Urinary bladder (tissue), 4 donors: ENCODE measurements around the gene C1orf21. TPM values are rescaled to one million over a fixed set of nuclear protein-coding genes. Genes with fewer than 3 reads are reported as not detected.

ENCODE experiments used
- DNase-seq: peaks from one replicate; pipeline ENCODE4 v3.0.0-alpha.2; 2015; ENCODE audit errors: extremely low spot score
- H3K27ac ChIP-seq: one replicate; pipeline ENCODE4 v1.5.1; 2013; ENCODE audit warnings: low read depth, mild to moderate bottlenecking, moderate library complexity
- H3K36me3 ChIP-seq: one replicate; pipeline ENCODE4 v1.6.1; 2013; ENCODE audit warnings: mild to moderate bottlenecking, moderate library complexity; ENCODE audit not compliant: insufficient read depth
- H3K4me1 ChIP-seq: one replicate; pipeline ENCODE4 v1.6.1; 2013; ENCODE audit warnings: mild to moderate bottlenecking, moderate library complexity; ENCODE audit not compliant: insufficient read depth
- H3K4me3 ChIP-seq: one replicate; pipeline ENCODE4 v1.5.1; 2013; ENCODE audit warnings: low read depth, low read length
- WGBS: extraction: QIAGEN DNeasy Blood & Tissue Kit; methylation state at CpG from one replicate; pipeline ENCODE4 v1.1.7; 2013; 5-methylcytosine and 5-hydroxymethylcytosine counted together
- polyA plus RNA-seq: library from polyadenylated mRNA; stranded (reverse); fragments of 200-250 nt; gene quantifications from one replicate; pipeline ENCODE4 v1.2.3, GENCODE V29; 2013
- total RNA-seq: library from RNA; depleted of rRNA; stranded (reverse); fragments of >200 nt; gene quantifications from one replicate; pipeline ENCODE4 v1.2.3, GENCODE V29; 2014
- donor health status: healthy with polysubstance abuse.
- donor health status: healthy.

Gene C1orf21
- total and polyA plus RNA-seq, 2 donors = 67.3 to 100 TPM

DNA sequence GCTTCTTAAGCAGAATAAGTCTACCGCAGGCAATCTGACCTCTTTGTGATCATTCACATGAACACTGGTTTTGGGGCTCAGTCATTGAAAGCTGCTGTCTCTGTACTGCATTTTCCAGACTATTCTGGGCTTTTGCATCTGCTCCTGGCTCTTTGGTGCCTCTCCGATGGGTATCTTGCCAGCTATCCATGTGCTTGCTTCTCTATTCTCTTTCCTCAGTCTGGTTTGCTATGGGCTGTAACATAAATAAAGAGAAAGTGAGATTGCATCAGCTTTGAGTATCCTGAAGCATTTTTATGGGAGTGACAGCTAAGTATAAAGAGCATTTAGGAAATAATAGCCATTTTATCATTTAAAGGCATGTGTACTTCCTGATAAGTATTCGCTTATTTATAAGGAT, 70.7 kb downstream of the C1orf21 start:
- Histone ChIP-seq H3K4me1 (no peaks in the 10 kb centered on the region), H3K27ac (no peak overlapping the region), H3K36me3 (no peaks in the 10 kb centered on the region), H3K4me3 (no peak overlapping the region)
- no peak for DNase-seq
- 68% methylated on average over 3 of the region's 3 CpGs for WGBS

DNA sequence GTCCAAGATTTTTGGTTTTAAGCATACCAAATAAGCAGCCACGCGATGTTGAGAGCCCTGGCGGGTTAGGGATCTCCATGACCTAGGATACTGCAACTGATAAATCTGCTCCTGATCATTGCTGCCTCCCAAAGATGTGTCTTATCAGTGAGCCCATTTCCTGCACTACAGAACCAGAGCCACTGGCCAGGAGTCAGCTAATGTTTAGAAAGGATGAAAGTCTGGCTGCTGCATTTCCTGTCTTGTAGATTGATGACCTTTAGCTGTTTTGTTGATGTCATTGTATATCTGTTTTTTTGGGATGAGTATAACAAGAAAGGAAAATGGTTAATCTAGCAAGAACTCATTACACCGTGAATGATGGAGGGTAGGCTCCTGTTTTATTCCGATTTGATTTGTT, 74.5 kb downstream of the C1orf21 start:
- H3K4me3 ChIP-seq = no peak overlapping the region
- no peaks in the 10 kb centered on the region for H3K36me3 ChIP-seq
- no peak overlapping the region for H3K27ac ChIP-seq
- H3K4me1 ChIP-seq = no peaks in the 10 kb centered on the region
- 80% methylated on average over 5 of the region's 5 CpGs for whole genome bisulfite sequencing
- no peak for DNase-seq

DNA sequence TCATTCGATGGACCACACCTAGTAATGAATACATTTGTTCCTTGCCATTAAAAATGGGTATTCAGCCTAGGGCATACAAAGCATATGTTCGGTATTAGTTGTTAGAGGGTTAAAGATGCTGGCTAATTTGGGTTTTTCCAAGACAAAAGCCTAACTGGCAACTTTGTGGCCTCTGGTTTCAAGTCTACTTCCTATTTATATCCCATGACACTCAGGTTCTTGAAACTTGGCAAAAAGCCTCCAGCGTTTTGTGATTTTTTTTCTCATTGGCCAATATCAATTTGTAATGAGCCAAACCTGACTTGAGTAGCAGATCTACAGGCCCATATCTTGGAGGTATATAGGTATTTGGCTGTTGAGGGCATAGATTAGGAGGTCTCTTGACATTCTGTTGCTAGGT, 75.3 kb downstream of the C1orf21 start:
- Histone ChIP-seq H3K36me3 (no peaks in the 10 kb centered on the region), H3K27ac (no peak overlapping the region), H3K4me1 (no peaks in the 10 kb centered on the region), H3K4me3 (no peak overlapping the region)
- WGBS = 81% methylated on average over 3 of the region's 3 CpGs
- DNase-seq = no peak

DNA sequence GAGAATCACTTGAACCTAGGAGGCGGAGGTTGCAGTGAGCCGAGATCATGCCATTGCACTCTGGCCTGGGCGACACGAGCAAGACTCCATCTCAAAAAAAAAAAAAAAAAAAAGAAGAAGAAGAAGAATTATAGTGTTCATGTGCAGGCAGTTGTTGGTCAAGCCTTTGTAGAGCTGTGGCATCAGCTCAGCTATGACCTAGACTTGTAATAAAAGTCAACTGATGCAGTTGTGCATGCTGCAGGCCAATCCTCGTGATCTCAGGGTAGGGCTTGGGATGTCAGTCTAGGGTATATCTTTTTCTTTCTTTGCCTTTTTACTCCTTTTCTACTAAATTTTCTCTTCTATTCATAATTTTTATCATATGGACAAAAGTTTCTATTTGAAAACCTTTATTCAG, 76.2 kb downstream of the C1orf21 start:
- 95% methylated on average over 5 of the region's 5 CpGs for WGBS
- DNase-seq = no peak
- no peak overlapping the region for H3K4me3 ChIP-seq
- H3K27ac ChIP-seq = no peak overlapping the region
- H3K36me3 ChIP-seq = no peaks in the 10 kb centered on the region
- no peaks in the 10 kb centered on the region for H3K4me1 ChIP-seq

DNA sequence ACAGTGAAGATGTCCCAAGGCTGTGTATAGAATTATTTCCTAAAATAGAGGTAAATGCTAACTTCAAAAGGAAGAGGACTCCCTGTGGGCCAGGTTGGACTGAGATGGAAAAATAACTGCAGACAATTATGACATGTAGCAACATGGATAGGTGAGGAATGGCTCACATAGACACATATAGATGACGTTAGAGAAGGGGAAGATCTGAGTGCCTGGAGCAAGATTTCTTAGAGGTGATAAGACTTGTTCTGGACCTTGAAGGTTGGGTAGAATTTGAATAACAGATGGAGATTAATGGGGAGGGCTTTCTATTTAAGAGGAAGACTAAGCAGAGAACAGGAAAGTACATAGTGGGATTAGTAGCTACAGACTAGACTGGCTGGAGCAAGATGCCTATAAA, 76.9 kb downstream of the C1orf21 start:
- H3K4me3 ChIP-seq = no peak overlapping the region
- 80% methylated on average over 1 of the region's 1 CpG for WGBS
- no peaks in the 10 kb centered on the region for H3K36me3 ChIP-seq
- H3K4me1 ChIP-seq = no peaks in the 10 kb centered on the region
- no peak for DNase-seq
- no peak overlapping the region for H3K27ac ChIP-seq

DNA sequence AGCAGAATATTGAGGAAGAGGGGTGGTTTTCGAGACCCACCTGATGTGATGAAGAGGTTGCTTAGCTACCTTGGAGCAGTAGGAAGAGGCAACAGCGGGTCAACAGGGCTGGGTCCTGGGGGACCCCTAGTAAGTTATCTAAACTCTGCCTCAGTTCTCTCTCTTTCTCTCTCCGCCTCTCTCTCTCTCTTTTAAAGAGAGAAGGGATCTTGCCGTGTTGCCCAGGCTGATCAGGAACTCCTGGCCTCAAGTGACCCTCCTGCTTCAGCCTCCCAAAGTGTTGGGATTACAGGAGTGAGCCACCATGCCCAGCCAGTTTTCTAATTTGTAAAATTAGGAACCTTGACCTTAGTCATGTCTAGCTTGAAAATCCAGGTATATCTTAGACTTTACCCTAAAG, 77.9 kb downstream of the C1orf21 start:
- DNase-seq = no peak
- no peak overlapping the region for H3K27ac ChIP-seq
- no peaks in the 10 kb centered on the region for H3K4me1 ChIP-seq
- no peak overlapping the region for H3K4me3 ChIP-seq
- no peaks in the 10 kb centered on the region for H3K36me3 ChIP-seq
- 86% methylated on average over 4 of the region's 4 CpGs for WGBS

DNA sequence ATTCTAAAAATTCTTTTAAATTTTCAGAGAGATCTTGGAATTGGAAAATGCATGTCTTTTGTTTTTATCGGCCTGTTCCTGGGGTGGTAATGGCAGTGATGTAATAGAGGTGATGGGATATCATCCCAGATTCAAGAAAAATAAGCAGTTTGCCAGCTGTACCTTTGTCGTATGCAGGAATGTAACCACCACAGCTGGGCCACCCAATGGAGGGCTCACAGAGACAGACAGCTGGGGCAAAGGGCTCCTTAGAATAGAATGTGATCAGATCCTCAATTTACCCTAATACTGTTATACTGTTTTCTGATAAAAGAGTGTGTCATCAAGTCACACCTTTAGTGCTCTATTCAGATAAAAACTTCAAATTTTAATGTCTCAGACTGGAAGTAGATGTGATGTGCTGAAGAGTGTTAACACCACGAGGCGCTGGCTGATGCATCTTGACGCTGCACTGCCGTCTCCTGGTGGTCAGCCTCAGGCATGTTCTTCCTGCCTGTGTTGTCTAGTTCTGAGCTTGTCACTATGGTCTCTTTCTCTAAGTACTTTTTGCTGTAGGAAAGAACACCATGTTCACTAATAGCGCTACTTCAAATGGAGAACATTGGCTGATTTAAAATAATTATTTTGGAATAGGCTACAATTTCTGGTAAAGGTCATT, 78.8 kb downstream of the C1orf21 start:
- Histone ChIP-seq H3K36me3 (no peaks in the 10 kb centered on the region), H3K27ac (no peak overlapping the region), H3K4me3 (no peak overlapping the region), H3K4me1 (no peaks in the 10 kb centered on the region)
- no peak for DNase-seq
- WGBS = 92% methylated on average over 7 of the region's 7 CpGs

DNA sequence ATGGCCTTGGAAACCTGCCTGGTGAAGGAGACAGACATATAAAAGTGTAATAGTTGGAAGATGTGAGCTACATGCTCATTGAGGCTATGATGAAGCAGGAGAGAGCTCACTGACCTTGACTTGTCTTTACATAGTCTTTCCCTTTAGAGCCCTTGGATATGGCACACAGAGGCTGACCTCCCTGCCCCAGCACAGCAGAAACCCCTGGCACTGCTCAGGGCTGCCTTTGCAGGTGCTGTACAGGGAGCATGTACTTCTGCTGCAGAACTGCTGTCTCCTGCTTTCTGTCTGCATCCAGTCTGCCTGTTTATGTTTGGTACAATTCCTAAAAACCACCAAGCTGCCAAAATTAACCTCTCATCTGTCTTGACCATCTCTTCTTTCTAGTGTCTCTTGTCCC, 80.5 kb downstream of the C1orf21 start:
- Histone ChIP-seq H3K36me3 (no peaks in the 10 kb centered on the region), H3K27ac (no peak overlapping the region), H3K4me1 (peaks cover 1% of the 10 kb centered on the region)

DNA sequence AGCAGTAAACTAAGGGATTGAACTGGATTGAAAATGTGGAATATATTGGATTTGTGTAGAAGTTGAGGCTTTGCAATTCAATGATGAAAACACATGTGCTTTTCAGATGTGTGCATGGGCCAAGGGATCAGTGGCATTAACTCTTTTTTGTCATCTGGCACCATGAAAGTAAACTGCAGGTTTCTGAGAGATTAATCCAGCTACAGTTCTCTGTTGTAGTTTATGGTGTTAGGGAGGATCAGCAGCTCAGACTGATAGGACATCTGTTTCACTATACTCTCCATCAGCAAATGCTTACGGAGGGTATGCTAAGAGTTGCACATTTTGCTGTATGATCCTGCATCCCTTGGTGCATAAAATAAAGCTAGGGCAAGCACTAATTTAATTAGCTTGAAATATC, 82.6 kb downstream of the C1orf21 start:
- peaks cover 1% of the 10 kb centered on the region for H3K4me1 ChIP-seq
- 62% methylated on average over 1 of the region's 1 CpG for WGBS
- no peaks in the 10 kb centered on the region for H3K36me3 ChIP-seq
- no peak overlapping the region for H3K4me3 ChIP-seq
- no peak overlapping the region for H3K27ac ChIP-seq
- no peak for DNase-seq

More for the DNA sequence above, 80.5 kb downstream of the C1orf21 start:
- no peak for DNase-seq
- H3K4me3 ChIP-seq = no peak overlapping the region

DNA sequence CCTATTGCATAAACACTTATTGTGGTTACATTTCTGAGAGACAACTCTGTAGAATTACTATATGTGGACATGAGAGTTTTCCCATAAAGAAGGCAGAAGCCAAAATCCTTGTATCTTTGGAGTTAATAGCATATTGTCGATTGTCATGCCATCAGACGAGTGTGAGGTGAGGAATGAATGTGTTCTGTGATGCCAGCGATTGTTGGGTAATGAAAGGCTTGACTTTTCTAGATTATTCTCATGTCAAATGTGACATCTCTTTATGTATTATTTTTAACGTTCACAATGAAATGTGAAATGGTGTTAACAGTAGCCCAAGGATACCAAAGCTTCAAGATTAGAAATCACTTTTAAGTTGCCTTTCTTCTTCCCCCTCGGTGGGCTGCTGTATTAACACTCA, 84.9 kb downstream of the C1orf21 start:
- 88% methylated on average over 5 of the region's 5 CpGs for WGBS
- no peak overlapping the region for H3K4me3 ChIP-seq

DNA sequence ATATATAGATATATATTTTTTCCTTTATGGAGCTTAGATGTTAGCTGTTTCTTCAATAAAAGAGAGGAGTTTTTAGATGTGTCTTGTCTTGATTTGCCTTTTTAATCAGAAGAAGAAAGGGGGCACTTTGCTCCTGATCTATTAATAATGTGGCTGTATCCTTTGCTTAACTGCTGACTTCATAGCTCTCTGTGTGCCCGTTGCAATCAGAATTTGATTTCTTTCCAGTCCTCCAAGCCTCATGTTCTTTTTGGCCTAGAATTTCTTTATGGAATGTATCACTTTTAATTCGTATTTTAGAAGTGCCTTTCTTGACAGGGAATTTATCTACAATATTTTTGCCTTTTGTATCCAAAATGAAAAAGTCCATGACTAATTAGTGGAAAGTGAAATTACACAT, 85.3 kb downstream of the C1orf21 start:
- Histone ChIP-seq H3K4me3 (no peak overlapping the region), H3K27ac (no peak overlapping the region), H3K36me3 (no peaks in the 10 kb centered on the region), H3K4me1 (peaks cover 1% of the 10 kb centered on the region)
- 52% methylated on average over 2 of the region's 2 CpGs for WGBS
- no peak for DNase-seq

More for the DNA sequence above, 84.9 kb downstream of the C1orf21 start:
- H3K27ac ChIP-seq = no peak overlapping the region
- peaks cover 1% of the 10 kb centered on the region for H3K4me1 ChIP-seq
- no peaks in the 10 kb centered on the region for H3K36me3 ChIP-seq
- DNase-seq = no peak

DNA sequence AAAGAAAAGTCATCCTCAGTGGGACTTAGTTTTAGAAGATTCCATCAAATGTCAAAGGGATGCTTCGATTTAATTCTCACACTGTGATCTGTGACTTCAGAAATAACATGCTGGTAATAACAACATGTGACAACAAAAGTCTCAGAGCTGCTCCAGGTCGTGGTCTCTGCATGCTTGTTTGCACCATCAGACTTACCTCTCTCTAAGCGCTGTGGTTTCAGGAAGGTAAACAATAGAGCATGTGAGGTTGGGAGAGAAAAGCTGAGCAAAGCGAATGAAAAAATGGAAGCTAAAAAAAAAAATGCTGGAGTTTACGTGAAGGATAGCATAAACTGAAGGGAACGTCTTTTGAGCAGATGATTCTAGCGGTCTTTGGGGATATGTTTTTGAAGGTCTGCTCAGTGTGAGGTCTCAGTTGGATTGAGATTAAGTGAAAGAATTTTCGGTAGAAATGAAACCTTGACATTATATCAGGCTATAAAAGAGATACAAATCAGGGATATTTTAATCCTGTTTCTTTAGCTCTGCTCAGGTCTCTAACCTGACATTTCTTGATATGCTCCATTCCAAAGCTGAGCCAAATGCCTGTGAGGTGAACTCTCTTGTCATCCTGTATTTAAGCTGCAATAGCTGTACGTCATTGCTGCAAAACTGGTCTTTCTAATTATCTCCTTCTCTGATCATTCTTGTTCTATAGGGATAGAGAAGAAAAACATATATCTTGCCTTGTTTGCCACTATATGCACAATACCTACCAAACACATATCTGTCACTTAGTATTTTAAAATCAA, 86.5 kb downstream of the C1orf21 start:
- no peak for DNase-seq
- no peaks in the 10 kb centered on the region for H3K36me3 ChIP-seq
- 78% methylated on average over 9 of the region's 9 CpGs for WGBS
- H3K4me1 ChIP-seq = peaks cover 1% of the 10 kb centered on the region
- no peak overlapping the region for H3K4me3 ChIP-seq
- H3K27ac ChIP-seq = no peak overlapping the region

DNA sequence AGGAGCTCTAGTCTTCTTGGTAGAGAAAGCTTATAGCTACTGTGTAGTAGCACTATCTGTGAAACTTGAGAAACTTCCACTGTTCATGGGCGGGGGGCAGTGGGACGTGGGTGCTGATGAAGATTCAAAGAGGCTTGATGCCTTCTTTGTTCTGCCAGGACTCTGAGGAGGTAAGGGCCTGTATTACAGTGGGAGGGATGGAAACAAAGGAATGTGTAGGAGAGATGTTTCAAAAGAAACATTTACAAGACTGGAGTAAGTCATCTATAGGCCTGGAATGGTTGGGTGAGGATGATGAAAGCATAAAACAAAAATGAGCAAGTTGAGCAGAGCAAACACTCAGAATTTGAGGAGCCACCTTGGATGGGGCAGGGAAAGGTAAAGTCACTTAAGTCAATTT, 89.4 kb downstream of the C1orf21 start:
- WGBS = 89% methylated on average over 2 of the region's 2 CpGs
- no peak for DNase-seq
- no peak overlapping the region for H3K4me3 ChIP-seq

DNA sequence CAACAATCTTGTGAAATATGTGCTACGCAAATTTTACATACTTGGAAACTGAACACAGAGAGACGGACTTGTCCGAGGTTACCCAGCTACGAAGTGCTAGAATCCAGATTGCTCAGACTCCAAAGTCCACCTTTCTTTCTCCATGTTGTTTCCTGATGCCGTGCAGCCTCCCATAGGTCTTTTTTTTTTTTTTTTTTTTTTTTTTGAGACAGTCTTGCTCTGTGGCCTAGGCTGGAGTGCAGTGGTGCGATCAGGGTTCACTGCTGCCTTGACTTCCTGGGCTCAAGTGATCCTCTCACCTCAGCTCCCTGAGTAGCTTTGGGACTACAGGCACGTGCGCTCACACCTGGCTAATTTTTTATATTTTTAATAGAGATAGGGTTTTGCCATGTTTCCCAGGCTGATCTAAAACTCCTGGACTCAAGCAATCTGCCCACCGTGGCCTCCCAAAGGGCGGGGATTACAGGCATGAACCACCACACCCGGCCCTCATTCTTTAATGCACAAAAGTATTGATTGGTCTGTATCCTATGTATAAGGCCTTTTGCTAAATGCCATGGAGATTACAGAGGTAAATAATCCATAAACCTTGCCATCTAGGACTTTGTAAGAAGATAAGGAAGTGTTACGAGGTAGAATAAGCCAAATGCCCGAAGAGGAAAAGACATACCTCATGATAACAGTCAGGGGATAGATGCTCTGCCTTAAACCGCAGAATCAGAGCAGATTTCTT, 92.8 kb downstream of the C1orf21 start:
- no peak overlapping the region for H3K27ac ChIP-seq
- DNase-seq = no peak
- H3K4me1 ChIP-seq = peaks cover 2% of the 10 kb centered on the region
- no peaks in the 10 kb centered on the region for H3K36me3 ChIP-seq
- no peak overlapping the region for H3K4me3 ChIP-seq
- 89% methylated on average over 14 of the region's 14 CpGs for WGBS

More for the DNA sequence above, 89.4 kb downstream of the C1orf21 start:
- peaks cover 3% of the 10 kb centered on the region for H3K4me1 ChIP-seq
- no peaks in the 10 kb centered on the region for H3K36me3 ChIP-seq
- H3K27ac ChIP-seq = no peak overlapping the region
